ENCODE measurements around the gene METTL26. TPM values are rescaled to one million over a fixed set of nuclear protein-coding genes. Genes with fewer than 3 reads are reported as not detected.
A peak's percentile ranks its signal among the peaks of the same experiment; 100 is the strongest.

METTL26 gene
- total and polyA plus RNA-seq, 9 of the 15 experiments (the other 6 are each of a cell fraction or from before 2014, with no cell fraction given) = 7.3 to 262 (median 80.9) TPM

DNA sequence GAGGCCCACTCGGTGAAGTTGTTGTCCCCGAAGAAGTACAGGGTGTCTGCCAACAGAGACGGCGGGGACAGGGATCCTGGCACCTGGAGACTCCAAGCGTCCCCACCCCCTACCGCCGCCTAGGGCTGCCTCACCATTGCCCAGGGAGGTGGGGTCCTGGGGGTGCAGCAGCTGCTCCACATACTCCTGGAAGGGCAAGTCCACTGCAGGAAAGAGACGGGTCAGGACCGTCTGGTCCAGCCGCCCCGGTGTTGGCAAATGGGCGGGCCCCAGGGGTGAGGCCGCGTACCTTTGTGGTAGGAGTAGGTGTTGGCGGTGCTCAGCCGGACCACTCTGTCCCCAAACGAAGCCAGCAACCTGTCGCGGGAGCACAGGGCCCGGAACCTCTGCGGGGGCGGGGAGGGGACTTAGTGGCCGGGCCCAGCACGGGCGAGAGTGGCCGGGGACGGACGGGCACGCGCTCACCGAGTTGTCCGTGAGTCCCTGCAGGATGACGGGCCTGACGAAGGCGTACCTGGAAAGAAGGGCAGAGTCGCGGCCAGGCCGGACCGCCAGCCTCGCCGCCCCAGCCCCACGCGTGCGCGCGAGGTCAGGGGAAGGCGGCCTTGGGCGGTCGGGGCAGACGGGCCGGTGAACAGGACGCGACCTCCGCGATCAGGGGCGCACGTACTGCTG is 47.4 kb upstream of the METTL26 start (continued):
- TF ChIP-seq, protein P1, sequence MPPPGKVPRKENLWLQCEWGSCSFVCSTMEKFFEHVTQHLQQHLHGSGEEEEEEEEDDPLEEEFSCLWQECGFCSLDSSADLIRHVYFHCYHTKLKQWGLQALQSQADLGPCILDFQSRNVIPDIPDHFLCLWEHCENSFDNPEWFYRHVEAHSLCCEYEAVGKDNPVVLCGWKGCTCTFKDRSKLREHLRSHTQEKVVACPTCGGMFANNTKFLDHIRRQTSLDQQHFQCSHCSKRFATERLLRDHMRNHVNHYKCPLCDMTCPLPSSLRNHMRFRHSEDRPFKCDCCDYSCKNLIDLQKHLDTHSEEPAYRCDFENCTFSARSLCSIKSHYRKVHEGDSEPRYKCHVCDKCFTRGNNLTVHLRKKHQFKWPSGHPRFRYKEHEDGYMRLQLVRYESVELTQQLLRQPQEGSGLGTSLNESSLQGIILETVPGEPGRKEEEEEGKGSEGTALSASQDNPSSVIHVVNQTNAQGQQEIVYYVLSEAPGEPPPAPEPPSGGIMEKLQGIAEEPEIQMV (tag; conservative IDR thresholded peaks at IDR 0.05; ENCODE audit: low read depth) = no peak
- peak; percentile 53; the same call in 1 of the 2 replicates for TF ChIP-seq IRF2 (CRISPR knock-in tag; IDR thresholded peaks at IDR 0.05)
- TF ChIP-seq GABPB1 (CRISPR knock-in tag; IDR thresholded peaks at IDR 0.05) = no peak; the same call in 1 of the 2 replicates
- TF ChIP-seq, protein P2, sequence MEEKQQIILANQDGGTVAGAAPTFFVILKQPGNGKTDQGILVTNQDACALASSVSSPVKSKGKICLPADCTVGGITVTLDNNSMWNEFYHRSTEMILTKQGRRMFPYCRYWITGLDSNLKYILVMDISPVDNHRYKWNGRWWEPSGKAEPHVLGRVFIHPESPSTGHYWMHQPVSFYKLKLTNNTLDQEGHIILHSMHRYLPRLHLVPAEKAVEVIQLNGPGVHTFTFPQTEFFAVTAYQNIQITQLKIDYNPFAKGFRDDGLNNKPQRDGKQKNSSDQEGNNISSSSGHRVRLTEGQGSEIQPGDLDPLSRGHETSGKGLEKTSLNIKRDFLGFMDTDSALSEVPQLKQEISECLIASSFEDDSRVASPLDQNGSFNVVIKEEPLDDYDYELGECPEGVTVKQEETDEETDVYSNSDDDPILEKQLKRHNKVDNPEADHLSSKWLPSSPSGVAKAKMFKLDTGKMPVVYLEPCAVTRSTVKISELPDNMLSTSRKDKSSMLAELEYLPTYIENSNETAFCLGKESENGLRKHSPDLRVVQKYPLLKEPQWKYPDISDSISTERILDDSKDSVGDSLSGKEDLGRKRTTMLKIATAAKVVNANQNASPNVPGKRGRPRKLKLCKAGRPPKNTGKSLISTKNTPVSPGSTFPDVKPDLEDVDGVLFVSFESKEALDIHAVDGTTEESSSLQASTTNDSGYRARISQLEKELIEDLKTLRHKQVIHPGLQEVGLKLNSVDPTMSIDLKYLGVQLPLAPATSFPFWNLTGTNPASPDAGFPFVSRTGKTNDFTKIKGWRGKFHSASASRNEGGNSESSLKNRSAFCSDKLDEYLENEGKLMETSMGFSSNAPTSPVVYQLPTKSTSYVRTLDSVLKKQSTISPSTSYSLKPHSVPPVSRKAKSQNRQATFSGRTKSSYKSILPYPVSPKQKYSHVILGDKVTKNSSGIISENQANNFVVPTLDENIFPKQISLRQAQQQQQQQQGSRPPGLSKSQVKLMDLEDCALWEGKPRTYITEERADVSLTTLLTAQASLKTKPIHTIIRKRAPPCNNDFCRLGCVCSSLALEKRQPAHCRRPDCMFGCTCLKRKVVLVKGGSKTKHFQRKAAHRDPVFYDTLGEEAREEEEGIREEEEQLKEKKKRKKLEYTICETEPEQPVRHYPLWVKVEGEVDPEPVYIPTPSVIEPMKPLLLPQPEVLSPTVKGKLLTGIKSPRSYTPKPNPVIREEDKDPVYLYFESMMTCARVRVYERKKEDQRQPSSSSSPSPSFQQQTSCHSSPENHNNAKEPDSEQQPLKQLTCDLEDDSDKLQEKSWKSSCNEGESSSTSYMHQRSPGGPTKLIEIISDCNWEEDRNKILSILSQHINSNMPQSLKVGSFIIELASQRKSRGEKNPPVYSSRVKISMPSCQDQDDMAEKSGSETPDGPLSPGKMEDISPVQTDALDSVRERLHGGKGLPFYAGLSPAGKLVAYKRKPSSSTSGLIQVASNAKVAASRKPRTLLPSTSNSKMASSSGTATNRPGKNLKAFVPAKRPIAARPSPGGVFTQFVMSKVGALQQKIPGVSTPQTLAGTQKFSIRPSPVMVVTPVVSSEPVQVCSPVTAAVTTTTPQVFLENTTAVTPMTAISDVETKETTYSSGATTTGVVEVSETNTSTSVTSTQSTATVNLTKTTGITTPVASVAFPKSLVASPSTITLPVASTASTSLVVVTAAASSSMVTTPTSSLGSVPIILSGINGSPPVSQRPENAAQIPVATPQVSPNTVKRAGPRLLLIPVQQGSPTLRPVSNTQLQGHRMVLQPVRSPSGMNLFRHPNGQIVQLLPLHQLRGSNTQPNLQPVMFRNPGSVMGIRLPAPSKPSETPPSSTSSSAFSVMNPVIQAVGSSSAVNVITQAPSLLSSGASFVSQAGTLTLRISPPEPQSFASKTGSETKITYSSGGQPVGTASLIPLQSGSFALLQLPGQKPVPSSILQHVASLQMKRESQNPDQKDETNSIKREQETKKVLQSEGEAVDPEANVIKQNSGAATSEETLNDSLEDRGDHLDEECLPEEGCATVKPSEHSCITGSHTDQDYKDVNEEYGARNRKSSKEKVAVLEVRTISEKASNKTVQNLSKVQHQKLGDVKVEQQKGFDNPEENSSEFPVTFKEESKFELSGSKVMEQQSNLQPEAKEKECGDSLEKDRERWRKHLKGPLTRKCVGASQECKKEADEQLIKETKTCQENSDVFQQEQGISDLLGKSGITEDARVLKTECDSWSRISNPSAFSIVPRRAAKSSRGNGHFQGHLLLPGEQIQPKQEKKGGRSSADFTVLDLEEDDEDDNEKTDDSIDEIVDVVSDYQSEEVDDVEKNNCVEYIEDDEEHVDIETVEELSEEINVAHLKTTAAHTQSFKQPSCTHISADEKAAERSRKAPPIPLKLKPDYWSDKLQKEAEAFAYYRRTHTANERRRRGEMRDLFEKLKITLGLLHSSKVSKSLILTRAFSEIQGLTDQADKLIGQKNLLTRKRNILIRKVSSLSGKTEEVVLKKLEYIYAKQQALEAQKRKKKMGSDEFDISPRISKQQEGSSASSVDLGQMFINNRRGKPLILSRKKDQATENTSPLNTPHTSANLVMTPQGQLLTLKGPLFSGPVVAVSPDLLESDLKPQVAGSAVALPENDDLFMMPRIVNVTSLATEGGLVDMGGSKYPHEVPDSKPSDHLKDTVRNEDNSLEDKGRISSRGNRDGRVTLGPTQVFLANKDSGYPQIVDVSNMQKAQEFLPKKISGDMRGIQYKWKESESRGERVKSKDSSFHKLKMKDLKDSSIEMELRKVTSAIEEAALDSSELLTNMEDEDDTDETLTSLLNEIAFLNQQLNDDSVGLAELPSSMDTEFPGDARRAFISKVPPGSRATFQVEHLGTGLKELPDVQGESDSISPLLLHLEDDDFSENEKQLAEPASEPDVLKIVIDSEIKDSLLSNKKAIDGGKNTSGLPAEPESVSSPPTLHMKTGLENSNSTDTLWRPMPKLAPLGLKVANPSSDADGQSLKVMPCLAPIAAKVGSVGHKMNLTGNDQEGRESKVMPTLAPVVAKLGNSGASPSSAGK (IDR thresholded peaks at IDR 0.05) = peak; percentile 78; the same call in 1 of the 2 replicates
- TF ChIP-seq FOXA3 (CRISPR knock-in tag; conservative IDR thresholded peaks at IDR 0.05 in 1 of 2, IDR thresholded peaks at IDR 0.05 in 1 of 2) = 0 out of 4 replicates have a peak, but pooled peaks of 1 of the 2 experiments have one; percentile 14
- TF ChIP-seq ZNF57 (CRISPR knock-in tag; IDR thresholded peaks at IDR 0.05) = peak; percentile 19; the same call in 1 of the 2 replicates
- peak; percentile 17; the same call in 1 of the 2 replicates for TF ChIP-seq HIVEP1 (CRISPR knock-in tag; IDR thresholded peaks at IDR 0.05)
- peak; percentile 96 for TF ChIP-seq SAFB (IDR thresholded peaks at IDR 0.05; ENCODE audit: borderline replicate concordance, low read depth, low read length)
- no peak for TF ChIP-seq PTRF (tag; IDR thresholded peaks at IDR 0.05)
- TF ChIP-seq, protein P3, sequence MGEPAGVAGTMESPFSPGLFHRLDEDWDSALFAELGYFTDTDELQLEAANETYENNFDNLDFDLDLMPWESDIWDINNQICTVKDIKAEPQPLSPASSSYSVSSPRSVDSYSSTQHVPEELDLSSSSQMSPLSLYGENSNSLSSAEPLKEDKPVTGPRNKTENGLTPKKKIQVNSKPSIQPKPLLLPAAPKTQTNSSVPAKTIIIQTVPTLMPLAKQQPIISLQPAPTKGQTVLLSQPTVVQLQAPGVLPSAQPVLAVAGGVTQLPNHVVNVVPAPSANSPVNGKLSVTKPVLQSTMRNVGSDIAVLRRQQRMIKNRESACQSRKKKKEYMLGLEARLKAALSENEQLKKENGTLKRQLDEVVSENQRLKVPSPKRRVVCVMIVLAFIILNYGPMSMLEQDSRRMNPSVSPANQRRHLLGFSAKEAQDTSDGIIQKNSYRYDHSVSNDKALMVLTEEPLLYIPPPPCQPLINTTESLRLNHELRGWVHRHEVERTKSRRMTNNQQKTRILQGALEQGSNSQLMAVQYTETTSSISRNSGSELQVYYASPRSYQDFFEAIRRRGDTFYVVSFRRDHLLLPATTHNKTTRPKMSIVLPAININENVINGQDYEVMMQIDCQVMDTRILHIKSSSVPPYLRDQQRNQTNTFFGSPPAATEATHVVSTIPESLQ (CRISPR knock-in tag; IDR thresholded peaks at IDR 0.05) = 0 out of 2 replicates have a peak, but pooled peaks have one; percentile 69
- no peak for TF ChIP-seq ZBTB1 (CRISPR knock-in tag; IDR thresholded peaks at IDR 0.05; ENCODE audit: borderline replicate concordance, low read depth)
